Kidney glomerular epithelial cell (primary cell): ENCODE results near the gene SPAG6.
A peak's percentile ranks its signal among the peaks of the same experiment; 100 is the strongest.

Experiments used
- DNase-seq: peaks from one replicate; lab custom pipeline; 2025; lab: John Stamatoyannopoulos, UW

Gene SPAG6

GRCh38 chr10:22321924-22322640 is 23.2 kb upstream of the SPAG6 start:
- DNase-seq = no peak

GRCh38 chr10:22322641-22323160 is 22.6 kb upstream of the SPAG6 start:
- no peak for DNase-seq

- DNase-seq = no peak
These were observed 21.6 kb upstream of the SPAG6 start for GRCh38 chr10:22323538-22324305.

- no peak for DNase-seq
These were observed 20.9 kb upstream of the SPAG6 start for GRCh38 chr10:22324413-22324812.

- DNase-seq = no peak
These were observed 20.4 kb upstream of the SPAG6 start for GRCh38 chr10:22324893-22325271.

GRCh38 chr10:22325272-22326144 is 19.8 kb upstream of the SPAG6 start:
- peak; percentile 20 for DNase-seq

- DNase-seq = no peak
These were observed 19.1 kb upstream of the SPAG6 start for GRCh38 chr10:22326145-22326702.

- no peak for DNase-seq
These were observed 16.1 kb upstream of the SPAG6 start for GRCh38 chr10:22329150-22329549.

- no peak for DNase-seq
These were observed 13.1 kb upstream of the SPAG6 start for GRCh38 chr10:22332116-22332692.

- no peak for DNase-seq
These were observed 11.9 kb upstream of the SPAG6 start for GRCh38 chr10:22333167-22333974.

- DNase-seq = no peak
These were observed 11.4 kb upstream of the SPAG6 start for GRCh38 chr10:22333975-22334282.

GRCh38 chr10:22334414-22335172 is 10.7 kb upstream of the SPAG6 start:
- DNase-seq = no peak

- DNase-seq = no peak
These were observed 9.9 kb upstream of the SPAG6 start for GRCh38 chr10:22335173-22335933.

GRCh38 chr10:22338185-22338900 is 7.0 kb upstream of the SPAG6 start:
- DNase-seq = no peak

GRCh38 chr10:22338931-22339330 is 6.4 kb upstream of the SPAG6 start:
- no peak for DNase-seq

GRCh38 chr10:22339761-22340328 is 5.5 kb upstream of the SPAG6 start:
- DNase-seq = no peak

- DNase-seq = peak; percentile 69
These were observed 4.7 kb upstream of the SPAG6 start for GRCh38 chr10:22340329-22341189.
